Activated CD8-positive, alpha-beta memory T cell treated with anti-CD3 and anti-CD28 coated beads for 36 hours (primary cell): ENCODE data around the gene ZNF397. TPM values are rescaled to one million over a fixed set of nuclear protein-coding genes. Genes with fewer than 3 reads are reported as not detected.
"Not testable (repeated sequence)": the region's sequence is repeated elsewhere in the genome, so short reads cannot be mapped to it uniquely, and the experiment has no call there.

Experiments
- CTCF ChIA-PET: fragments of 350-600 bp; sonication (Branson Sonifier 250); formaldehyde crosslinking; loops from one replicate; lab custom pipeline; 2021; ENCODE audit warnings: antibody characterized with exemption; lab: Charles Lee
- POLR2A ChIA-PET: fragments of 350-600 bp; sonication (Branson Sonifier 250); formaldehyde crosslinking; loops from one replicate; lab custom pipeline; 2021; ENCODE audit warnings: antibody characterized with exemption; lab: Charles Lee
- total RNA-seq, 2 experiments: library from RNA; stranded (reverse); gene quantifications; one replicate each; pipeline ENCODE4 v1.2.3, GENCODE V29; 2021

ZNF397 gene
- total RNA-seq = 10 to 100 TPM; 16.1 to 17.3 TPM

GRCh38 chr18:35240664-35241447 lies at the start of gene ZNF397:
Gene ZNF397 (plus strand): TSS chr18:35241034. CDS start chr18:35242471, 1,437 bp downstream.
- POLR2A ChIA-PET = interaction anchor here (1.0 to 2.5 kb wide), 6 partner anchors 26 to 211 kb away, joined by 3 to 6 read pairs (median 4); partner anchors contain the start of genes ZNF24 and ZSCAN30
- CTCF ChIA-PET = interaction anchor here (0.6 to 1.7 kb wide), 7 partner anchors 9 to 731 kb away, joined by 3 to 6 read pairs (median 4); partner anchors contain the start of genes RMP24 and ZNF24

GRCh38 chr18:35191698-35192025 lies 49.2 kb upstream of the ZNF397 start:
- POLR2A ChIA-PET = no interaction called here
- CTCF ChIA-PET = no interaction called here

- ChIA-PET POLR2A (no interaction called here), CTCF (interaction anchor here (0.6 kb wide), 1 partner anchor 915 kb away, joined by 3 read pairs; no protein-coding TSS in a partner anchor)
Observed at GRCh38 chr18:35192415-35192814, 48.4 kb upstream of the ZNF397 start.

- ChIA-PET CTCF (no interaction called here), POLR2A (no interaction called here)
Observed at GRCh38 chr18:35193316-35193715, 47.5 kb upstream of the ZNF397 start.

- ChIA-PET CTCF (no interaction called here), POLR2A (no interaction called here)
Observed at GRCh38 chr18:35197296-35197695, 43.5 kb upstream of the ZNF397 start.

- ChIA-PET POLR2A (no interaction called here), CTCF (interaction anchor here (0.7 kb wide), 1 partner anchor 66 kb away, joined by 3 read pairs; no protein-coding TSS in a partner anchor)
Observed at GRCh38 chr18:35201256-35201931, 39.4 kb upstream of the ZNF397 start.

- ChIA-PET CTCF (interaction anchor here (0.7 kb wide), 1 partner anchor 184 kb away, joined by 3 read pairs; no protein-coding TSS in a partner anchor), POLR2A (no interaction called here)
Observed at GRCh38 chr18:35203067-35203466, 37.8 kb upstream of the ZNF397 start.

- ChIA-PET POLR2A (no interaction called here), CTCF (no interaction called here)
Observed at GRCh38 chr18:35205199-35205712, 35.6 kb upstream of the ZNF397 start.

GRCh38 chr18:35205746-35206458 lies 34.9 kb upstream of the ZNF397 start:
- POLR2A ChIA-PET, CTCF ChIA-PET: not testable (repeated sequence)

GRCh38 chr18:35215026-35215425 lies 25.8 kb upstream of the ZNF397 start:
- ChIA-PET CTCF (interaction anchor here (0.6 kb wide), 1 partner anchor 14 kb away, joined by 3 read pairs; no protein-coding TSS in a partner anchor), POLR2A (no interaction called here)

- POLR2A ChIA-PET, CTCF ChIA-PET: not testable (repeated sequence)
Observed at GRCh38 chr18:35216611-35217010, 24.2 kb upstream of the ZNF397 start.

- POLR2A ChIA-PET, CTCF ChIA-PET: not testable (repeated sequence)
Observed at GRCh38 chr18:35219331-35219730, 21.5 kb upstream of the ZNF397 start.

GRCh38 chr18:35220424-35220823 lies 20.4 kb upstream of the ZNF397 start:
- ChIA-PET CTCF (no interaction called here), POLR2A (no interaction called here)

- POLR2A ChIA-PET = no interaction called here
- CTCF ChIA-PET = no interaction called here
Observed at GRCh38 chr18:35223797-35224196, 17.0 kb upstream of the ZNF397 start.

GRCh38 chr18:35227254-35227653 lies 13.6 kb upstream of the ZNF397 start:
- POLR2A ChIA-PET = no interaction called here

GRCh38 chr18:35231052-35231451 lies 9.8 kb upstream of the ZNF397 start:
- POLR2A ChIA-PET = no interaction called here
- CTCF ChIA-PET = interaction anchor here (1.3 to 2.0 kb wide), 2 partner anchors 124 to 156 kb away, joined by 4 to 8 read pairs; no protein-coding TSS in a partner anchor

More at GRCh38 chr18:35227254-35227653, 13.6 kb upstream of the ZNF397 start:
- CTCF ChIA-PET = interaction anchor here (1.5 kb wide), 1 partner anchor 128 kb away, joined by 3 read pairs; no protein-coding TSS in a partner anchor

GRCh38 chr18:35236571-35237363 lies 4.1 kb upstream of the ZNF397 start:
- ChIA-PET CTCF (interaction anchor here (1.5 kb wide), 1 partner anchor 31 kb away, joined by 3 read pairs; no protein-coding TSS in a partner anchor), POLR2A (interaction anchor here (0.6 kb wide), 1 partner anchor 752 kb away, joined by 3 read pairs; no protein-coding TSS in a partner anchor)

- CTCF ChIA-PET = interaction anchor here (1.7 kb wide), 1 partner anchor 105 kb away, joined by 4 read pairs; the partner anchor contains the start of gene ZNF24
- POLR2A ChIA-PET = interaction anchor here (1.7 to 2.5 kb wide), 2 partner anchors 105 to 107 kb away, joined by 5 to 6 read pairs; partner anchors contain the start of gene ZNF24
Observed at GRCh38 chr18:35239314-35239713, 1.5 kb upstream of the ZNF397 start.
